H1 (cell line): ENCODE results near the gene VPS13C. TPM values are rescaled to one million over a fixed set of nuclear protein-coding genes. Genes with fewer than 3 reads are reported as not detected.

Experiments used
- CTCF ChIA-PET: fragments of 300-600 bp; sonication (Branson Sonifier 250); formaldehyde crosslinking; loops from one replicate; lab custom pipeline; 2021; ENCODE audit not compliant: partially characterized antibody; lab: Charles Lee
- POLR2A ChIA-PET: fragments of 300-600 bp; sonication (Branson Sonifier 250); formaldehyde crosslinking; loops from one replicate; lab custom pipeline; 2021; ENCODE audit warnings: inconsistent platforms; ENCODE audit not compliant: partially characterized antibody; lab: Charles Lee
- DNase-seq, 2 experiments: peaks; one replicate each; pipeline versions ENCODE4 v3.0.0 to v3.0.0-alpha.2; 2010 to 2022; ENCODE audit warnings: low spot score in 2 of 2, low read depth in 1 of 2, mixed read lengths in 1 of 2
- FAIRE-seq: peaks from 2 replicates; lab custom pipeline; 2011; peaks lifted over from hg19 to GRCh38; lab: Jason Lieb, UNC
- H2AFZ ChIP-seq: 2 replicates; pipeline ENCODE4 v1.8.1; 2012; ENCODE audit warnings: low read length, inconsistent platforms
- H2AK5ac ChIP-seq: 2 replicates; pipeline ENCODE4 v1.6.1; 2013; ENCODE audit warnings: low read depth, low read length
- H2BK120ac ChIP-seq: replicated peaks from 2 replicates; pipeline ENCODE3; 2013; ENCODE audit warnings: low read depth, low read length, inconsistent platforms
- H2BK12ac ChIP-seq: 2 replicates; pipeline ENCODE4 v1.6.1; 2013; ENCODE audit warnings: low read depth, low read length
- H2BK15ac ChIP-seq: 2 replicates; pipeline ENCODE4 v1.6.1; 2013; ENCODE audit warnings: low read length
- H2BK20ac ChIP-seq: 2 replicates; pipeline ENCODE4 v1.6.1; 2013; ENCODE audit warnings: low read length
- H2BK5ac ChIP-seq: 2 replicates; pipeline ENCODE4 v1.6.1; 2013; ENCODE audit warnings: low read depth, low read length
- H3K14ac ChIP-seq: 2 replicates; pipeline ENCODE4 v1.6.1; 2013; ENCODE audit warnings: inconsistent platforms; ENCODE audit not compliant: insufficient read length
- H3K18ac ChIP-seq: 2 replicates; pipeline ENCODE4 v1.6.1; 2013; ENCODE audit warnings: low read length; ENCODE audit errors: extremely low read depth
- H3K23ac ChIP-seq: 2 replicates; pipeline ENCODE4 v1.6.1; 2013; ENCODE audit warnings: inconsistent platforms; ENCODE audit not compliant: insufficient read length
- H3K23me2 ChIP-seq: 2 replicates; pipeline ENCODE4 v1.6.1; 2013; ENCODE audit warnings: low read depth, low read length
- H3K27ac ChIP-seq: 2 replicates; pipeline ENCODE4 v1.6.1; 2011; ENCODE audit warnings: low read depth, low read length, inconsistent platforms
- H3K27me3 ChIP-seq, 4 experiments: replicated peaks in 1 of 4; 1 replicate in 1 of 4; 2 replicates in 3 of 4; pipeline versions ENCODE4 v1.6.1 to v1.8.1; 2011 to 2013; ENCODE audit warnings: low read length in 3 of 4, mild to moderate bottlenecking in 3 of 4, inconsistent platforms in 2 of 4, mixed read lengths in 2 of 4, moderate library complexity in 1 of 4; ENCODE audit not compliant: control insufficient read depth in 3 of 4, insufficient read depth in 3 of 4; ENCODE audit errors: extremely low read depth in 1 of 4
- H3K36me3 ChIP-seq, 4 experiments: 2 replicates each; pipeline versions ENCODE4 v1.6.1 to v1.8.1; 2011 to 2013; ENCODE audit warnings: mild to moderate bottlenecking in 4 of 4, low read length in 3 of 4, moderate library complexity in 2 of 4, control low read depth in 1 of 4, inconsistent platforms in 1 of 4; ENCODE audit not compliant: insufficient read depth in 4 of 4, control insufficient read depth in 2 of 4
- H3K4ac ChIP-seq: replicated peaks from 2 replicates; pipeline ENCODE3; 2013; ENCODE audit warnings: low read length, low read depth, mixed read lengths, inconsistent platforms; ENCODE audit not compliant: insufficient read length
- H3K4me1 ChIP-seq, 4 experiments: replicated peaks in 1 of 4; 1 replicate in 1 of 4; 2 replicates in 3 of 4; pipeline versions ENCODE4 v1.6.1 to v1.8.1; 2011 to 2013; ENCODE audit warnings: low read length in 3 of 4, inconsistent platforms in 2 of 4, mixed read lengths in 1 of 4; ENCODE audit not compliant: insufficient read depth in 4 of 4, control insufficient read depth in 3 of 4
- H3K4me2 ChIP-seq, 2 experiments: 2 replicates each; pipeline versions ENCODE4 v1.6.1 to v1.8.1; 2011 to 2013; ENCODE audit warnings: low read depth in 2 of 2, low read length in 2 of 2, control low read depth in 1 of 2, inconsistent platforms in 1 of 2, mild to moderate bottlenecking in 1 of 2; ENCODE audit not compliant: insufficient read depth in 1 of 2
- H3K4me3 ChIP-seq, 4 experiments: fragments of 200-600, 300-600 bp in 1 of 4; sonication (generic), shearing (Covaris generic), sonication (Bioruptor Twin) in 1 of 4; 2 replicates each; pipeline versions ENCODE4 v1.5.1 to v1.8.1; 2011 to 2016; ENCODE audit warnings: low read length in 4 of 4, low read depth in 3 of 4, control low read depth in 2 of 4, inconsistent platforms in 2 of 4, mild to moderate bottlenecking in 2 of 4, mixed read lengths in 1 of 4, moderate library complexity in 1 of 4; ENCODE audit not compliant: insufficient read depth in 2 of 4; ENCODE audit errors: extremely low read depth in 1 of 4
- H3K56ac ChIP-seq: replicated peaks from 2 replicates; pipeline ENCODE3; 2013; ENCODE audit warnings: low read depth, mild to moderate bottlenecking, mixed read lengths, low read length, inconsistent platforms; ENCODE audit not compliant: insufficient read length
- H3K79me1 ChIP-seq: 2 replicates; pipeline ENCODE4 v1.6.1; 2013; ENCODE audit warnings: low read depth, low read length, control low read depth
- H3K79me2 ChIP-seq, 2 experiments: 2 replicates each; pipeline versions ENCODE4 v1.6.1 to v1.8.1; 2012 to 2013; ENCODE audit warnings: low read length in 2 of 2, mild to moderate bottlenecking in 2 of 2, inconsistent platforms in 1 of 2; ENCODE audit not compliant: insufficient read depth in 2 of 2, control insufficient read depth in 1 of 2
- H3K9ac ChIP-seq, 4 experiments: replicated peaks in 1 of 4; 1 replicate in 1 of 4; 2 replicates in 3 of 4; pipeline versions ENCODE4 v1.6.1 to v1.8.1; 2011 to 2013; ENCODE audit warnings: low read depth in 3 of 4, low read length in 3 of 4, control low read depth in 2 of 4, mild to moderate bottlenecking in 2 of 4, moderate library complexity in 2 of 4, inconsistent platforms in 1 of 4; ENCODE audit errors: extremely low read depth in 1 of 4
- H3K9me3 ChIP-seq, 2 experiments: 2 replicates each; pipeline versions ENCODE4 v1.6.1 to v1.8.1; 2012 to 2013; ENCODE audit warnings: mild to moderate bottlenecking in 2 of 2, moderate library complexity in 2 of 2, control low read depth in 1 of 2, inconsistent platforms in 1 of 2, low read depth in 1 of 2, low read length in 1 of 2, mixed read lengths in 1 of 2; ENCODE audit not compliant: insufficient read depth in 2 of 2
- H4K20me1 ChIP-seq, 2 experiments: replicated peaks in 1 of 2; 2 replicates each; pipeline versions ENCODE3 to v1.8.1; 2011 to 2013; ENCODE audit warnings: inconsistent platforms in 2 of 2, low read length in 2 of 2, mild to moderate bottlenecking in 1 of 2; ENCODE audit not compliant: insufficient read depth in 2 of 2, control insufficient read depth in 1 of 2
- H4K5ac ChIP-seq: 2 replicates; pipeline ENCODE4 v1.6.1; 2013; ENCODE audit warnings: low read length, low read depth, mixed read lengths, inconsistent platforms; ENCODE audit not compliant: insufficient read length
- H4K8ac ChIP-seq: 2 replicates; pipeline ENCODE4 v1.8.0; 2013; ENCODE audit warnings: mild to moderate bottlenecking, moderate library complexity, low read length, inconsistent platforms; ENCODE audit not compliant: insufficient read depth; ENCODE audit errors: extremely low read depth
- H4K91ac ChIP-seq: replicated peaks from 2 replicates; pipeline ENCODE3; 2013; ENCODE audit warnings: low read length, mixed read lengths, inconsistent platforms; ENCODE audit not compliant: insufficient read length
- CEBPB ChIP-seq: IDR thresholded peaks from 2 replicates; pipeline ENCODE4 v1.6.1; 2012; ENCODE audit warnings: low read depth, low read length
- CREB1 ChIP-seq: IDR thresholded peaks from 2 replicates; pipeline ENCODE4 v1.6.1; 2012; ENCODE audit warnings: inconsistent platforms
- EZH2 ChIP-seq: fragments of 200-600 bp; sonication (generic); IDR thresholded peaks from 2 replicates; pipeline ENCODE4 v1.7.1; 2012; ENCODE audit warnings: low read depth, mild to moderate bottlenecking, moderate library complexity, low read length, inconsistent platforms; ENCODE audit not compliant: severe bottlenecking
- HDAC2 ChIP-seq, 2 experiments: fragments of 300-600 bp in 1 of 2; sonication (generic) in 1 of 2; IDR thresholded peaks; 2 replicates each; pipeline ENCODE4 v1.6.1; 2011 to 2012; ENCODE audit warnings: low read depth in 2 of 2, low read length in 2 of 2, mild to moderate bottlenecking in 2 of 2, moderate library complexity in 2 of 2, borderline replicate concordance in 1 of 2, inconsistent platforms in 1 of 2
- NRF1 ChIP-seq: IDR thresholded peaks from 2 replicates; pipeline ENCODE4 v1.6.1; 2011; ENCODE audit warnings: mild to moderate bottlenecking, low read depth, low read length, improper control_type of control experiment
- PHF8 ChIP-seq: fragments of 200-600 bp; sonication (generic); conservative IDR thresholded peaks from 2 replicates; pipeline ENCODE4 v1.7.1; 2012; ENCODE audit warnings: low read depth, mild to moderate bottlenecking, inconsistent platforms, low read length, moderate library complexity
- RAD21 ChIP-seq, 2 experiments: IDR thresholded peaks in 1 of 2; conservative IDR thresholded peaks in 1 of 2; 2 replicates each; pipeline ENCODE4 v1.6.1; 2011; ENCODE audit warnings: low read depth in 2 of 2, low read length in 2 of 2, improper control_type of control experiment in 1 of 2, inconsistent platforms in 1 of 2, mild to moderate bottlenecking in 1 of 2, moderate library complexity in 1 of 2
- SIX5 ChIP-seq: IDR thresholded peaks from 2 replicates; pipeline ENCODE4 v1.6.1; 2011; ENCODE audit warnings: mild to moderate bottlenecking, low read depth, low read length
- SRF ChIP-seq: IDR thresholded peaks from 2 replicates; pipeline ENCODE4 v1.6.1; 2011; ENCODE audit warnings: mild to moderate bottlenecking, low read depth, low read length, moderate library complexity
- SUZ12 ChIP-seq: fragments of 200-600 bp; sonication (generic); IDR thresholded peaks from 2 replicates; pipeline ENCODE4 v1.6.1; 2012; ENCODE audit warnings: mild to moderate bottlenecking, inconsistent platforms, low read length, moderate library complexity, mixed read lengths
- TEAD4 ChIP-seq: IDR thresholded peaks from 2 replicates; pipeline ENCODE4 v1.6.1; 2012; ENCODE audit warnings: low read depth, low read length, inconsistent platforms, mixed read lengths
- WGBS, 2 experiments: shearing (Covaris generic) in 1 of 2; methylation state at CpG; one replicate each; pipeline versions ENCODE4 v1.1.6 to v1.1.7; 2013 to 2015; ENCODE audit warnings: low lambda C conversion rate in 2 of 2, mixed read lengths in 2 of 2, inconsistent platforms in 1 of 2, low coverage in 1 of 2, missing lambda C conversion rate in 1 of 2; ENCODE audit not compliant: insufficient replicate concordance in 2 of 2, insufficient coverage in 1 of 2, insufficient read length in 1 of 2; ENCODE audit errors: extremely low coverage in 1 of 2, missing lambda C conversion rate in 1 of 2; 5-methylcytosine and 5-hydroxymethylcytosine counted together
- polyA plus RNA-seq, 7 experiments: library from polyadenylated mRNA; depleted of rRNA in 3 of 7; stranded (reverse) in 5 of 7; unstranded in 2 of 7; fragments of >200 nt in 5 of 7; fragments of 200-250 nt in 2 of 7; gene quantifications; 1 replicate in 5 of 7; 2 replicates in 1 of 7; 4 replicates in 1 of 7; pipeline versions ENCODE4 v1.2.1 to v1.2.3, GENCODE V29; 2011 to 2013; ENCODE audit warnings: missing spikeins in 2 of 7, mixed read lengths in 2 of 7
- total RNA-seq: library from RNA; stranded (reverse); fragmentation: NEBNext Ultra II Directional; extraction: Animal tissue kit (Norgen Biotek cat#: 25700); gene quantifications from 2 replicates; pipeline ENCODE4 v1.2.1, GENCODE V29; 2021
- TF ChIP-seq, protein P1 (sequence below): IDR thresholded peaks from 2 replicates; pipeline ENCODE4 v1.6.1; 2011; ENCODE audit warnings: low read depth, mild to moderate bottlenecking, low read length; ENCODE audit not compliant: insufficient read depth
- TF ChIP-seq, protein P2 (sequence below): IDR thresholded peaks from 2 replicates; pipeline ENCODE4 v1.6.1; 2011; ENCODE audit warnings: low read length, improper control_type of control experiment

VPS13C gene
- total and polyA plus RNA-seq, 2 of the 8 experiments (the other 6 are each of a cell fraction or from before 2014, with no cell fraction given) = 4.8 to 18.8 TPM

DNA sequence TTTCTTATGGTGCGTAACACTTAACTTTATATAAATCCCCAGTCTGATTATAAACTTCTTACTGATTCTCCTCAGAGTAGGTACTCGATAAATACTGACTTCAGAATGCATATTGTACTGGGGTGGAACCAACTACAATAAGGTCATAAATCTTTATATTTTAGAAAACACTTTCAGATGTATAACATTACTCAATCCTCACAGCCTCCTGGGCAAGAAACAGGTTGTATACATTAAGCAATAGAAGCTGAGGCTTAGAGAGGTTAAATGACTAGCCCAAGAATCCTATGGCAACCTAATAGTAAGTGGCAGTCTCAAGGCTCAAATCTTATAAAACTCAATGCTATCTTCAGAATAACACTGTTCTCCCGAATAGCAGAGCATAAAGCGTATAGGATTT, 9.1 kb downstream of the VPS13C start:
- no peak for DNase-seq
- CTCF ChIA-PET = interaction anchor here (1.4 kb wide), 1 partner anchor 256 kb away, joined by 4 read pairs; no protein-coding TSS in a partner anchor
- Histone ChIP-seq H3K23me2 (no peaks in the 10 kb centered on the region), H3K79me1 (no peaks in the 10 kb centered on the region), H3K23ac (no peak overlapping the region), H3K36me3 (no peaks in the 10 kb centered on the region), H3K18ac (no peak overlapping the region), H3K4ac (no peak overlapping the region), H3K9ac (no peak overlapping the region), H3K79me2 (no peaks in the 10 kb centered on the region; a peak in 1 of 4 replicates), H2BK12ac (no peak overlapping the region), H3K4me2 (no peak overlapping the region), H2AK5ac (no peak overlapping the region), H3K4me1 (no peaks in the 10 kb centered on the region), H2BK120ac (no peak overlapping the region), H3K9me3 (no peaks in the 10 kb centered on the region), H3K56ac (no peak overlapping the region), H4K8ac (no peak overlapping the region), H3K27me3 (no peaks in the 10 kb centered on the region), H3K27ac (no peak overlapping the region), H4K20me1 (no peaks in the 10 kb centered on the region), H2BK15ac (no peak overlapping the region), H4K5ac (no peak overlapping the region), H4K91ac (no peak overlapping the region), H2AFZ (no peak overlapping the region), H3K4me3 (no peak overlapping the region), H3K14ac (no peak overlapping the region), H2BK5ac (no peak overlapping the region), H2BK20ac (no peak overlapping the region)
- no peak for FAIRE-seq
- POLR2A ChIA-PET = no interaction called here
- WGBS, 2 experiments = 86% methylated on average over 4 of the region's 4 CpGs; no CpG with 5 or more reads in 1 of the 2 experiments
- TF ChIP-seq, protein P1, sequence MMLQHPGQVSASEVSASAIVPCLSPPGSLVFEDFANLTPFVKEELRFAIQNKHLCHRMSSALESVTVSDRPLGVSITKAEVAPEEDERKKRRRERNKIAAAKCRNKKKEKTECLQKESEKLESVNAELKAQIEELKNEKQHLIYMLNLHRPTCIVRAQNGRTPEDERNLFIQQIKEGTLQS = no peak
- TF ChIP-seq, protein P2, sequence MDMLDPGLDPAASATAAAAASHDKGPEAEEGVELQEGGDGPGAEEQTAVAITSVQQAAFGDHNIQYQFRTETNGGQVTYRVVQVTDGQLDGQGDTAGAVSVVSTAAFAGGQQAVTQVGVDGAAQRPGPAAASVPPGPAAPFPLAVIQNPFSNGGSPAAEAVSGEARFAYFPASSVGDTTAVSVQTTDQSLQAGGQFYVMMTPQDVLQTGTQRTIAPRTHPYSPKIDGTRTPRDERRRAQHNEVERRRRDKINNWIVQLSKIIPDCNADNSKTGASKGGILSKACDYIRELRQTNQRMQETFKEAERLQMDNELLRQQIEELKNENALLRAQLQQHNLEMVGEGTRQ = no peak
- TF ChIP-seq RAD21 (IDR thresholded peaks at IDR 0.05 in 1 of 2, conservative IDR thresholded peaks at IDR 0.05 in 1 of 2; ENCODE audit: low read depth in 2 of 2, low read length in 2 of 2) = no peak
- TF ChIP-seq SUZ12 = no peak
- TF ChIP-seq SRF = no peak
- TF ChIP-seq CEBPB = no peak
- no peak for TF ChIP-seq HDAC2 (IDR thresholded peaks at IDR 0.05; ENCODE audit: borderline replicate concordance in 1 of 2, low read depth in 2 of 2, low read length in 2 of 2)
- no peak for TF ChIP-seq NRF1
- TF ChIP-seq TEAD4 = no peak
- no peak for TF ChIP-seq CREB1
- TF ChIP-seq PHF8 = no peak
- TF ChIP-seq EZH2 = no peak
- TF ChIP-seq SIX5 = no peak
